T-cell (primary cell): ENCODE results near the gene PCNX2. TPM values are rescaled to one million over a fixed set of nuclear protein-coding genes. Genes with fewer than 3 reads are reported as not detected.

ENCODE experiments used
- ATAC-seq, 4 experiments: fragments of 200-7000 bp in 3 of 4; fragments of 150-1000 bp in 1 of 4; cut with Tn5 transposase; replicated peaks in 1 of 4; 1 replicate in 3 of 4; 2 replicates in 1 of 4; pipeline ENCODE4 v1.10.0; 2021; ENCODE audit warnings: moderate library complexity in 3 of 4, mild to moderate bottlenecking in 2 of 4, moderate number of reproducible peaks in 1 of 4
- CTCF ChIA-PET, 2 donors: fragments of 300-600 bp; sonication (Branson Sonifier 250); formaldehyde crosslinking; loops; one replicate each; lab custom pipeline; 2022; ENCODE audit warnings: antibody characterized with exemption in 2 of 2; lab: Charles Lee
- POLR2A ChIA-PET, 2 donors: fragments of 300-600 bp; sonication (Branson Sonifier 250); formaldehyde crosslinking; loops; one replicate each; lab custom pipeline; 2022; ENCODE audit warnings: antibody characterized with exemption in 2 of 2; lab: Charles Lee
- DNase-seq, 35 experiments: peaks; one replicate each; pipeline versions ENCODE4 v3.0.0 to v3.0.0-alpha.2; 2013 to 2023
- H3K27ac ChIP-seq: one replicate; pipeline ENCODE4 v1.5.1; 2013; ENCODE audit warnings: low read length
- H3K27me3 ChIP-seq, 2 experiments: replicated peaks in 1 of 2; 1 replicate in 1 of 2; 2 replicates in 1 of 2; pipeline versions ENCODE4 v1.6.1 to v1.7.0; 2013; ENCODE audit warnings: low read length in 1 of 2, mixed read lengths in 1 of 2; ENCODE audit not compliant: control insufficient read depth in 2 of 2, insufficient read depth in 2 of 2; ENCODE audit errors: extremely low read depth in 1 of 2
- H3K36me3 ChIP-seq, 2 donors: 1 replicate in 1 of 2; 2 replicates in 1 of 2; pipeline versions ENCODE4 v1.6.1 to v1.7.0; 2013; ENCODE audit warnings: low read length in 1 of 2; ENCODE audit not compliant: control insufficient read depth in 2 of 2, insufficient read depth in 1 of 2; ENCODE audit errors: extremely low read depth in 1 of 2
- H3K4me1 ChIP-seq, 2 experiments: 1 replicate in 1 of 2; 2 replicates in 1 of 2; pipeline versions ENCODE4 v1.6.1 to v1.7.0; 2013; ENCODE audit warnings: low read length in 2 of 2, mixed read lengths in 1 of 2; ENCODE audit not compliant: insufficient read depth in 2 of 2, control insufficient read depth in 1 of 2; ENCODE audit errors: extremely low read depth in 1 of 2
- H3K4me3 ChIP-seq, 2 donors: 1 replicate in 1 of 2; 2 replicates in 1 of 2; pipeline versions ENCODE4 v1.5.1 to v1.7.0; 2013; ENCODE audit warnings: mild to moderate bottlenecking in 2 of 2, low read length in 1 of 2, moderate library complexity in 1 of 2; ENCODE audit not compliant: control insufficient read depth in 1 of 2; ENCODE audit errors: extremely low read depth in 1 of 2
- H3K9me3 ChIP-seq: 2 replicates; pipeline ENCODE4 v1.7.0; 2013
- H3K27ac Mint-ChIP-seq, 2 donors: one replicate each; pipeline ENCODE4 v1.8.0; 2020 to 2021; ENCODE audit warnings: mild to moderate bottlenecking in 2 of 2, mixed read lengths in 2 of 2
- H3K27me3 Mint-ChIP-seq, 2 donors: one replicate each; pipeline ENCODE4 v1.8.0; 2021 to 2022; ENCODE audit warnings: mixed read lengths in 2 of 2
- H3K36me3 Mint-ChIP-seq: one replicate; pipeline ENCODE4 v1.8.0; 2021; ENCODE audit warnings: mixed read lengths
- H3K4me1 Mint-ChIP-seq, 3 donors: one replicate each; pipeline ENCODE4 v1.8.0; 2020 to 2022; ENCODE audit warnings: mixed read lengths in 3 of 3, mild to moderate bottlenecking in 1 of 3
- H3K4me3 Mint-ChIP-seq, 3 donors: one replicate each; pipeline ENCODE4 v1.8.0; 2020 to 2022; ENCODE audit warnings: mild to moderate bottlenecking in 3 of 3, mixed read lengths in 3 of 3, moderate library complexity in 3 of 3
- H3K9me3 Mint-ChIP-seq, 3 donors: one replicate each; pipeline ENCODE4 v1.8.0; 2020 to 2022; ENCODE audit warnings: mixed read lengths in 3 of 3
- WGBS: methylation state at CpG from one replicate; pipeline ENCODE4 v1.1.5; 2013; ENCODE audit warnings: missing lambda C conversion rate; ENCODE audit not compliant: insufficient coverage; 5-methylcytosine and 5-hydroxymethylcytosine counted together
- total RNA-seq, 35 experiments: library from RNA in 6 of 35; stranded (reverse) in 6 of 35; fragments of 120-200 nt in 1 of 35; gene quantifications; one replicate each; pipeline versions ENCODE4 v1.2.1 to v1.2.4 and lab custom pipeline; 2013 to 2026

Gene PCNX2
- total RNA-seq, 5 donors from 2014 or later (not counting 1 experiment from before 2014, with no cell fraction given), result 47.2 to 91.7 (median 68.6) TPM

DNA sequence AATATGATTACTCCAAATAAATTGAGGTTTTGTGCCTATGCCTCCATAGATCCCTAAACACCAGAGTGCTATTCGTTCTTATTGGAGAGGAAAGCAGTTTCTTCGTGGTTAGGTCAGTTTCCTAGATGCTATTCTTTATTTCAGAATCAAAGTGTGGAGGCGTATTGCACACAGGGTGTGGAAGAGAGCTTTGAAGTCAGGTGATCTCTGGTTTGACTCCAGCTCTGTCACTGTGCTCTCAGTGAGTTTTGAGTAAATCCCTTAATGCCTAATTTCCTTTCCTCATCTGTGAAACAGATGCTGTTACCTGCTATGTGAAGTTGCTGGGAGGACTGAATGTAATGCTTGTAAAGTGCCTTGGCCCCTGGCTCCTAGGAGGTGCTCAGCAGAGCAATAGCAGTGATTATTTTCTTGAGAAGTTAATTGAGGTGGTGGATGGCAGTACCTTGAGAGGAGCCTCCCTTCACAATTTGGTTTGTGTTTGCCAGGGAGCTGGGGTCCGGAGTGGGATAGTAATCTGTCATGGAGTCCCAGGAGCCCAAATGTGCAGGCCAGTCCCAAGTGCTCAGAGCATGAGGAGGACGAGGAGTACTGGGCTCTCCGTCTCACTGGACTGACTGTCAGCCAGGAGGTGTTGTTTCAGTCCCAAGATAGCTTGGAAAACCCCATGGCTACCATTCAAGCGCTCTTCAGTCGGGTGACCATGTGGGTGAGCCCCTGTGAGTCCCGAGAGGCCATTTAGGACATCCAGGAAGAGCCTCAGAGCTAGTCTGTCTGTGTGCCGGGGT lies 330.2 kb downstream of the PCNX2 start:
- DNase-seq, result no peak
- Histone ChIP-seq H3K27me3 (no peaks in the 10 kb centered on the region), H3K9me3 (no peaks in the 10 kb centered on the region), H3K4me1 (peaks cover 7 to 10% of the 10 kb centered on the region in 2 experiments), H3K36me3 (peaks cover 5 to 41% of the 10 kb centered on the region in 2 donors), H3K4me3 (no peak overlapping the region), H3K27ac (no peak overlapping the region)
- Mint-ChIP-seq H3K4me3 (no peak overlapping the region), H3K4me1 (peaks cover 29 to 49% (median 38%) of the 10 kb centered on the region in 3 donors), H3K9me3 (no peaks in the 10 kb centered on the region), H3K27ac (no peak overlapping the region), H3K36me3 (peaks cover 58% of the 10 kb centered on the region), H3K27me3 (no peaks in the 10 kb centered on the region)
- WGBS, result 86% methylated on average over 7 of the region's 10 CpGs
- CTCF ChIA-PET, result no interaction called here
- POLR2A ChIA-PET, result no interaction called here
- ATAC-seq, result peak in 1 of 4 experiments; percentile 31

DNA sequence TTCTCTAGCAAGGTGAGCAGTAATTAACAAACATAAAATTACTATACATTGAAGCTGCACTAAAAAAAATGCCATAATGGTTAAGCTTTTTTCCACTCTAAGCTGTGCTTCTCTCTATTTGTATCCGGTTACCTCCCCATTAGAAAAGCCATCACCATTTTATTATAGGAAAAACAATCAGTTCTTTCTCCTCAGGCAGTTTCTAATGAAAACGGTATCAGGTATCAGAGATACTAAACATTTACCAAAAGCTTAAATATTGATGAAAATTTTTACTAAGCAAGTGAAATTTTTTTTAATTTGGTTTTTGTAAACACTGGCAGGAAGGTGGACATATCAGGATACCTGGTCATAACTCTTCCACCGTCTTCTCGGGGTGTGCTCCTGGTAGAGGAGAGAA lies 330.9 kb downstream of the PCNX2 start:
- H3K4me3 Mint-ChIP-seq, result no peak overlapping the region
- peaks cover 4 to 40% of the 10 kb centered on the region in 2 donors for H3K36me3 ChIP-seq

DNA sequence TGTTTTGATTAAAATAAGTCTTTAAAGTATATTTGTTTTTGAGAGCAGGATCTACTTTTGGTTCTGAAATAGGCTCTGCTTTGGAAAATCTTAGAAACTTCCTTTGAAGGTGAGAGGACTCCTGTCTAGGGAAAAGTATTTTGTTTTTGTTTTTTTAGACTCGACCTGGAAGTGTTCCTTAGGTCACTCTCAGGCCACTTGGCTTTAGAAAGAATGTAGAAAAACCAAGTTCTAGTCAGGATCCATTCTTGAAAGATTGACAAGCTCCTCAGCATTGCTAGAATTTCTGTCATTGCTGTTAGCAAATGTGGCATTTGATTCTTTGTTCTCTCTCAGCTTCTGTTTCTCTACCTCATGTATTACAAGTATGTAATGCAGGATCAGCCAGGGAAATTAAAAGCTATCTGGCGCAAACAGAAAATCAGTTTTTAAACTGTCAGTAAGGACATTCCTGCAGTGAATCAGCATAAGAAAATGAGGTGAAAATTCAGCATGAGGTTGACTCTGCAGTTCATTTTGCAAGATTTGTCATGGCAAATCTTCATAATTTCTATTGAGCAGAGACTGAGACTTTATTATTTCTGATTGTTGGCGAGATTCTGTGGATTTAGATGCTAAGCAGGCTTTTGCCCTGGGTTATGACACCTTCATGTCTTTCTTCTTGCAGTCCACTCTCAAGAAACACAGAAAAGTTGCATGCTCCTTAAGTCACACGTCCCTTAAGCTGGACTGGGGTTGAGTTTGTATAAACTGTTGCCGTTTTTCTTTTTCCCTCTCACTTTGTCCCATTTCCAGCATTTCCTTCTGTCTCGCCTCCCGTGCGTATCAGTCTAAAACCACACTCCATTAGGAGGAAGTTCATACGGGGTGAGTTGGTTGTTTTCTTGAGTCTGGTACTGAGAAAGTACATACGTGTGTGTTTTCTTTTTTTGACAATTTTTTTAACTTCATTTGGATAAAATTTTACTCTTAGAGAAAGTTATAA lies 332.5 kb downstream of the PCNX2 start:
- Mint-ChIP-seq H3K27ac (peak overlapping the region; percentile 0 to 5), H3K9me3 (peaks cover 0 to 7% (median 7%) of the 10 kb centered on the region in 3 donors), H3K4me3 (peak overlapping the region in 1 of 3 donors; percentile 7), H3K36me3 (peaks cover 54% of the 10 kb centered on the region), H3K27me3 (no peaks in the 10 kb centered on the region), H3K4me1 (peaks cover 26 to 44% (median 35%) of the 10 kb centered on the region in 3 donors)
- Histone ChIP-seq H3K27me3 (no peaks in the 10 kb centered on the region), H3K9me3 (no peaks in the 10 kb centered on the region), H3K4me3 (no peak overlapping the region), H3K36me3 (peaks cover 0 to 40% of the 10 kb centered on the region in 2 donors), H3K4me1 (peaks cover 7 to 10% of the 10 kb centered on the region in 2 experiments), H3K27ac (no peak overlapping the region)
- ChIA-PET POLR2A (no interaction called here), CTCF (no interaction called here)
- no peak for DNase-seq
- no peak for ATAC-seq
- 100% methylated on average over 1 of the region's 10 CpGs for WGBS

More for the DNA sequence above, 330.9 kb downstream of the PCNX2 start:
- CTCF ChIA-PET, result no interaction called here
- no peaks in the 10 kb centered on the region for H3K9me3 Mint-ChIP-seq
- no peak overlapping the region for H3K4me3 ChIP-seq
- H3K4me1 ChIP-seq, result peaks cover 7 to 10% of the 10 kb centered on the region in 2 experiments
- H3K27ac ChIP-seq, result no peak overlapping the region
- ATAC-seq (no peak), DNase-seq (no peak)
- H3K27ac Mint-ChIP-seq, result no peak overlapping the region
- peaks cover 53% of the 10 kb centered on the region for H3K36me3 Mint-ChIP-seq
- no CpG with 5 or more reads among the region's 4 CpGs for WGBS
- POLR2A ChIA-PET, result no interaction called here
- no peaks in the 10 kb centered on the region for H3K27me3 Mint-ChIP-seq
- H3K4me1 Mint-ChIP-seq, result peaks cover 29 to 49% (median 38%) of the 10 kb centered on the region in 3 donors
- H3K9me3 ChIP-seq, result no peaks in the 10 kb centered on the region
- no peaks in the 10 kb centered on the region for H3K27me3 ChIP-seq

DNA sequence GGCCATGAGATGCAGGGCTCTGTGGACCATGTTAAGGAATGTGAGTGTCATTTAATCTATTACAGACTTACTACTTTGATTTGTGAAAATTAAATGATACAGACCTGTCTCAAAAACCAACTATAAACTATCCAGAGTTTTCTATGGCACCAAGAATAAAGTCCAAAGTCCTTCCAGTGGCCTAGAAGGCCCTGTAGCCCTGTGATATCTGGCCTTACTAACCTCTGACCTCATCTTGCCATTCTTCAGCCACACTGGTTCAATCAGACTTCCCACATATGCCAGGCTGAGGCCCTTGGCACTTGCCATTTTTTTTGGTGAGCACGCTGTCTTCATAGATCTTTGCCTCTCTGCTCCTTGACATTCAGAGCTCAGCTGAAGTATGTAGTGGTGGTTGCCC lies 337.5 kb downstream of the PCNX2 start:
- no peak overlapping the region for H3K27ac ChIP-seq
- H3K4me1 Mint-ChIP-seq, result peaks cover 17 to 37% (median 28%) of the 10 kb centered on the region in 3 donors
- H3K9me3 Mint-ChIP-seq, result peaks cover 0 to 13% (median 7%) of the 10 kb centered on the region in 3 donors
- H3K27me3 Mint-ChIP-seq, result no peaks in the 10 kb centered on the region
- H3K4me3 Mint-ChIP-seq, result no peak overlapping the region
- peaks cover 58% of the 10 kb centered on the region for H3K36me3 Mint-ChIP-seq
- H3K9me3 ChIP-seq, result no peaks in the 10 kb centered on the region
- ChIA-PET POLR2A (no interaction called here), CTCF (no interaction called here)
- no peak overlapping the region for H3K4me3 ChIP-seq
- H3K36me3 ChIP-seq, result peaks cover 0 to 32% of the 10 kb centered on the region in 2 donors
- ATAC-seq, result no peak
- H3K4me1 ChIP-seq, result peaks cover 0 to 1% of the 10 kb centered on the region in 2 experiments
- H3K27ac Mint-ChIP-seq, result no peak overlapping the region
- DNase-seq, result no peak
- WGBS, result no CpG with 5 or more reads among the region's 1 CpG
- no peaks in the 10 kb centered on the region for H3K27me3 ChIP-seq

DNA sequence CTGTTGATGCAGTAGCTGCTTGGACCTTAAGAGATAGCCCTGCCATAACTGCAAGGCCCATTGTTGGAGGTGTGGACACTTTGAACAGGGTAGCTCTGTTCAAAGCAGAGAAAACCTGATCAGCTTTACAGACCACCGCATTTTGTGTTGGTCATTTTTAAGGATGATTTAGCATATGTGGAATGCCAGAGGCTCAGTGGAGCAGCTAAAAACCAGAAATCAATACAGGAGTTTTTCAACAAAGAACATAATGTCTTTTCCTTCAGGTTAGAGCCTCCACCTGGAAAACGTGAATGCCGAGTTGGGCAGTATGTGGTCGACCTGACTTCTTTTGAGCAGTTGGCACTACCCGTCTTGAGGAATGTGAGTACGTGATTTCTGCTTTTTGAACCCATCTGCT lies 339.4 kb downstream of the PCNX2 start:
- Mint-ChIP-seq H3K9me3 (peaks cover 0 to 13% (median 7%) of the 10 kb centered on the region in 3 donors), H3K27me3 (no peaks in the 10 kb centered on the region), H3K4me3 (no peak overlapping the region), H3K27ac (no peak overlapping the region), H3K36me3 (peaks cover 51% of the 10 kb centered on the region), H3K4me1 (peaks cover 24 to 43% (median 33%) of the 10 kb centered on the region in 3 donors)
- Histone ChIP-seq H3K27me3 (no peaks in the 10 kb centered on the region), H3K4me1 (peaks cover 9 to 17% of the 10 kb centered on the region in 2 experiments), H3K4me3 (no peak overlapping the region), H3K9me3 (no peaks in the 10 kb centered on the region), H3K36me3 (peaks cover 0 to 32% of the 10 kb centered on the region in 2 donors), H3K27ac (no peak overlapping the region)
- 100% methylated on average over 3 of the region's 6 CpGs for WGBS
- POLR2A ChIA-PET, result no interaction called here
- DNase-seq, result no peak
- CTCF ChIA-PET, result no interaction called here
- no peak for ATAC-seq
